NCI-H1694 (cell line): ENCODE measurements around the gene SGMS2.
"Not testable (repeated sequence)": the region's sequence is repeated elsewhere in the genome, so short reads cannot be mapped to it uniquely, and the experiment has no call there.

Source experiments
- DNase-seq: peaks from one replicate; lab custom pipeline; 2025; lab: John Stamatoyannopoulos, UW

SGMS2 gene

DNA sequence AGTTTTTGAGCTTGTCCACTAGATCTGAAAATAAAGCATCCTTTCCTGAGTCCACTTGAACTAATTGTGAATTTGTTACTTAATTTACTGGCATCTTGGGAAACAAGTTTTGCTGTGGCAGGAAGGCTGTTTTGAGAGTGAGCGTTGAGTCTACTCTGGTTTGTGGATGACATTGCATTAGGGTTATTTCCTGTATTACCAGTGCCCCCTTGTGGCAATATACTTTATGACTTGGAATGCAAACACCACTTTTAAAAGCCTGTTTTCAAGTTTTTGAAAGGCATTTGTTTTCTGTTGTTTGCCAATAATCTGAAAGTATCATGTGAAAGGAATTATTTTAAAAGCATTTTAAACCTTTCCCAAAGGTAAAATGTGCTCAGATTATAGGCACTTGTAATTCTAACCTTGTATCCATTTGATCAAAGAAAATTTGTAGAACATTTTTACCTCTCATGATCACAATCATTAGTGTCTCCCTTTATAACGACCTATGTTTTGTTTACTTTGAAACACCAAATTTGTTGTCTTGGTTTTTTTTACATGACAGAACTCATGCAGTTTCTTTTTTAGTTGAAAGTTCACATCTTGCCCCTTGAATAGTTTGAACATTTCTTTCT is 88.7 kb downstream of the SGMS2 start:
- DNase-seq = peak; percentile 44

GRCh38 chr4:107915220-107915619 is 90.5 kb downstream of the SGMS2 start:
- DNase-seq = no peak

- no peak for DNase-seq
Observed at GRCh38 chr4:107916623-107917022, 91.9 kb downstream of the SGMS2 start.

- DNase-seq = no peak
Observed at GRCh38 chr4:107917500-107917899, 92.8 kb downstream of the SGMS2 start.

DNA sequence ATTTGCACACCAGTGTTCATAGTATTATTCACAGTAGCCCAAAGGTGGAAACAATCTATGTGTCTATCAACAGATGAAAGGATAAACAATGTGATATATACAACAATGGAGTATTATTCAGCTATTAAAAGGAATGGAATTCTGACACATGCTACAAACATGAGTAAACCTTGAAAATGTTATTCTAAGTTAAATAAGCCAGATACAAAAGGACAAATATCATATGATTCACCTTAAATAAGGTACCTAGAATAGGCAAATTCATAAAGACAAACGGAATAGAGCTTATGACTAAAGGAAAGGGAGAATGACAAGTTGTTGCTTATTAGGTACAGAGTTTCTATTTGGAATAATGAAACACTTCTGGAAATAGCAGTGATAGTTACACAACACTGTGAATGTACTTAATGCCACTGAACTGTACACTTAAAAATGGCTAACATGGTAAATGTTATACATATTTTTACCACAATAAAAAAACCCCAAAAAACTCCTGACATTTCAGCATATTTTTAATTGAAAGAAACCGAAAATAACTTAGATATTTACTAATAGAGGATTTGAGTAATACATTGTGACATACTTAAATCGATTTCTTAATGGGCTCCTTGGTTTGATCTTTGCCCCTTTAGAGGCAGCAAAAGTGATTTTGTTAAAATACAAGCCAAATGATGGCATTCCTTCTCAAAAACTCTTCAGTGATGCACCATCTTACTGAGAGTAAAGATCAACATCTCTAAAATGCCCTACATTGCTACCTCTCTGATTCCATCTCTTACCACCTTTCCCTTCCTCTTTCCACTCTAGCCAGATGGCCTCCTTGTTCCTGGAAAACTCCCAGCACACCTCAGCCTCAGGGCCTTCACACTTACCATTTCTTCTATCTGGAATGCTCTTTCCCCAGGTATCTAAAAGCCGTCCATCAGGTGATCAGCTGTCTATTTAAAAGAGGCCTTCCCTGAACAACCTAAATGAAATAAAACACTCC is 98.0 kb downstream of the SGMS2 start:
- no peak for DNase-seq

DNA sequence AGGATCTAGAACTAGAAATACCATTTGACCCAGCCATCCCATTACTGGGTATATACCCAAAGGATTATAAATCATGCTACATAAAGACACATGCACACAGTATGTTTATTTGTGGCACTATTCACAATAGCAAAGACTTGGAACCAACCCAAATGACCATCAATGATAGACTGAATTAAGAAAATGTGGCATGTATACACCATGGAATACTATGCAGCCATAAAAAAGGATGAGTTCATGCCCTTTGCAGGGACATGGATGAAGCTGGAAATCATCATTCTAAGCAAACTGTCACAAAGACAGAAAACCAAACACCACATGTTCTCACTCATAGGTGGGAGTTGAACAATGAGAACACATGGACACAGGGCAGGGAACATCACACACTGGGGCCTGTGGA is 101.0 kb downstream of the SGMS2 start:
- DNase-seq = not testable (repeated sequence)

DNA sequence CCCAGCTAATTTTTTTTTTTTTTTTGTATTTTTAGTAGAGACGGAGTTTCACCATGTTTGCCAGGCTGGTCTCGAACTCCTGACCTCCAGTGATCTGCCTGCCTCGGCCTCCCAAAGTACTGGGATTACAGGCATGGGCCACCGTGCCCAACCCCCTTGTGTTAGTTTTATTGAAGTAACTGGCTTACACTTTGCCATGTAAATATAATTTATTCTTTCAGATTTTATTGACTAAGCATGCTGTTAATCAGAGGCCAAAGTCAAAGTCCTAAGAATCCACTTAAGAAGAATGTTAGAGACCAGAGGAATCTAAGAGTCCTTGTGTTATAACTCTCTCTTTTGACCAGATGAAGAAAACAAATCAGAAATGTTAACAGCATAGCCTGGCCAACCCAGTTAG is 102.1 kb downstream of the SGMS2 start:
- not testable (repeated sequence) for DNase-seq

DNA sequence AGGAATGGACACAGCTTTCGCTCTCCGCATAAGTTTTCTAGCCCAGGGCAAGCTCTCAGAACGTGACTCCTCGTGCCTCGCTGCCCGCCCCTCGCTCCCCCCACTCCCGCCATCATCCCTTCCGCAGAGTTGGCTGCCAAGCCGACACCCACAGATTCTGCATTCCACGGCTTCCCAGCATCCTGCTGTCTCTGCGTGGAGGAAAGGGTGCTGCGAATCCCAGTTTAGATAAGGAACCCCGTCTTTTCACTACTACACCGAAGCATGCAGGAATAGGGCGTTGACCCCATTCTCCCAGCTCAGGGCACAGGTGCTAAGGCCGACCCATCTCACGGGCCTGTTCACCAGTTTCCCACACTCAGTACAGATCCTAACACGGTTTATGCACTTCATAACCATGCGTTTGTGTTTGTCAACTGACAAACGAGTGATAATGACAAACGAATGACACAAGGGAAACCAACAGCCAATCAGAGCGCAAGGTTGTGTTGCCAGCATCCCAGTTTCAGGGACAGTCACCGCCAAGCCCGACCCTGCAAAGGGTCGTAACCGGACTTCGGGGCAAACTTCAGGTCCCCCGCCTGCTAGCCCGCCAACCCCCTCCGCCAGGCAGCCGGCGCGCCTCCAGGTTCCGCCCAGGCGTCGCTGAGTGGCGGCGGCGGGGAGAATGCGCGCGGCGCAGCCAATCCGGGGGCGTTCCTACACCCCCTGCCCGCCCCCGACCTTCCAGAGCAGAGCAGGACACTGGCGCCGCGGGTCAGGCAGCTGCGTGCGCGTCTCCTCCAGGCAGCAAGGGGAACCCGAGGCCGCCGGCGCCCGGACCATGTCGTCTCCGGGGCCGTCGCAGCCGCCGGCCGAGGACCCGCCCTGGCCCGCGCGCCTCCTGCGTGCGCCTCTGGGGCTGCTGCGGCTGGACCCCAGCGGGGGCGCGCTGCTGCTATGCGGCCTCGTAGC is 106.4 kb downstream of the SGMS2 start, which contains the start of gene CYP2U1:
Gene CYP2U1, plus strand, starts transcription at position 729 of the 954 bp plus-strand sequence. Its CDS starts 95 bp downstream, at position 824.
- no peak for DNase-seq

- no peak for DNase-seq
Observed at GRCh38 chr4:107931775-107932321, 107.1 kb downstream of the SGMS2 start.

DNA sequence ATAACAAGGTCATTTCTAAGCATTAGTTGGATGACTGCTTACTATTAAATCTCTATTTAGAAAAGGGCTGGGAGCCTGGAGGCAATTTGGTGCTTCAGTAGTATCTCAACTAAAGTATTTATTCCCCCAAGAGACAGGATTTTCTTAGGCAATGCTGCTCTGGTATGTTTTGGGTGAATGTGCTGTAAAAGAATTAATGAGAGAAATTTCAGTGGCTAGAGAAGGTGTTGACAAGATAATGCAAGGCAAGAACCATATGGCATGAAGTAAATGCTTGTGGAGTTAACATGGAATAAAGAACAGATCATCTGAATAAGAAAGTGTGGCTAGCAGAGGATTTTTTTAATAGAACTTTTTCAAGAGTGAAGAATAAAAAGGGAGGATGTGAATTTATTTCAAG is 110.5 kb downstream of the SGMS2 start:
- no peak for DNase-seq

DNA sequence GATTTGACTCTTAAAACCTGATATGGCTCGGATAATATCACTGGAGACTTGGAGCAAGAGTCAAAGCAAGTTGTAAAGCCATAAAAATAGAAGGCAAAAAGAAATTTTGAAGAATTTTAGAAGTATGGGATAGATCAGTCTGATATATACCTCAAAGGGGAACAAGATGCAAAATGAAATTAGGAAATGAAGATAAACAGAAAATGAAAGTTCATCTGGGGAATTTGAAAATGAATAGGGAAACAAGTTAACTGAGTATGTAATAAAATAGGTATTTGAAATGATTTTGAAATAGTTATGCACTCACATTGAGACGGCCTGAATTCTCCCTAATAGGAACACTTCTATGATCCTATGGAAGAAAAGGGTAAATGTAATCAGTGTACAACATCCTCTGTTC is 112.3 kb downstream of the SGMS2 start:
- DNase-seq = no peak

- no peak for DNase-seq
Observed at GRCh38 chr4:107939307-107939706, 114.6 kb downstream of the SGMS2 start.

DNA sequence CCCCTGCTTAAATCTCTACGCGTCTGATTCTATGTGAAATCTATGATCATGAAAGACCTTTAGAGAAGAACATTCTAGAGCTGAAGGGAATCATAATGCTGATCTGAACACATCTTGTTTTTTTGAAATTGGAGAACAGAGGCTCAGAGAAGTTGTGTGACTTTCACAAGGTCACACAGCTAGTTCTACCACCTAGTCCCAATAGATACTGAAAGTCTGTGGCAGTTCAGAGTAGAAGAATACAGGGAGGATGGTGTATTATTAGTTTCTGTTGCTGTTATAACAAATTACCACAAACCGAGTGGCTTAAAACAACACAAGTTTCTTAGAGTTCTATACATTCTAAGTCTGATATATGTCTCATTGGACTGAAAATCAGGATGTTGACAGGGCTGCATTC is 121.1 kb downstream of the SGMS2 start:
- DNase-seq = no peak

DNA sequence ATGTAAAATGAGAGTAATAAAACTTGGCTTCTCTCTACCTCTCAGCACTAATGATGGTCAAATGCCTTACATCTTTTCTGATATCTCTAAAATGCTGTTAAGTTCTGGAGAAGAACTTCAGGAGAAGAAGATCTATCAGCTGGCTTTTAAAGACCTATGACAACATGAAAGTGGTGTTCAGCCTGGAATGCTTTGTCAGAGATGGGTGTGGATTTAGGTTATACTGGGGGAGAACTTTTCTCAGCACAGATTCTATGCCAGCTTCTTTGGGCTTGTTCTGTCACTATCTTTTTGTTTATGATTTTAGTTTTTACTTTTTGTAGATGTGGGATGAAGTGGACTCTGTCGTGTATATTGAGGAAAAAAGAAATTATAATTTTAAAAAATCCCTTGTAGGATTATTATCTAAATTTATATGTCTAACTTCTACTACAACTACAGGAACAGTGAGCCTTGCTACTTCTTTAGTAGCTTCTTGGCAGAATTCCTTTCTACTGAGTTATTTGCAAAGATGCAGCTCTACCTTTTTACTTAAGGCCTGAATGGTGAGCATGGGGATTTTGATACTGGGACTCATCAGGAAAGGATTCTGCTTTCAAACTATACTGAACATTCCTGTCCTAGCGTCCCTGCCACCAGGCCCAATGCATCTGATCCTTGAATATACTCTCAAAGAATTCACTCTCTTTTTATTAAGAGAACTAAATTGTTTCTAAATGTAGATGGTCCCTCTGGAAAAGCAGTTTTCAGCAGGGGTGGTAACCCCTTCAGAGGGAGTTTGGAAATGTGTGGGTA is 126.2 kb downstream of the SGMS2 start:
- no peak for DNase-seq

DNA sequence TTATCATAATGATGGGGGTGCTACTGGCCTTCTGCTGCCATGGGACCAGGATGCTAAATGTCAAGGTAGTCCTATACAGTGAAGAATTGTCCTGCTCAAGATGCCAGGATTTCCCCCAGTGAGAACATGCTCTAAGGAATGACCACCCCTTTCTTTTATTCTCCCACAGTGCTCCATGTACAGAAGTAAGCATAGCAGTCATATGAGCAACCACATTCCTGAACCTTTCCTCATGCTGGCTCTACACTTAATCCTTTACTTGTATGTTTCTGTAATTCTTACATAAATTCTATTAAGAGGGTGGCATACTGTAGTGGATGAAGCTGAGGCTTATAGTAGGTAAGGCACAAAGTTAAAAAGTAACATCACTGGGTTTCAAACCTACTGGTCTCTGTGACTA is 126.8 kb downstream of the SGMS2 start:
- DNase-seq = no peak

GRCh38 chr4:107956011-107956410 is 131.3 kb downstream of the SGMS2 start:
- DNase-seq = no peak
